ENCODE results near the gene CERS6.
A peak's percentile ranks its signal among the peaks of the same experiment; 100 is the strongest.
"Not testable (repeated sequence)": the region's sequence is repeated elsewhere in the genome, so short reads cannot be mapped to it uniquely, and the experiment has no call there.

Gene CERS6
- 14.1 to 24.9 reads per million in 2 donors for total RNA-seq

- DNase-seq: peak; percentile 28
Measured at GRCh38 chr2:168455645-168456520, at the start of gene CERS6. CERS6 (plus strand) TSS chr2:168456272; CDS start chr2:168456449, 177 bp downstream.

- not testable (repeated sequence) for DNase-seq
Measured at GRCh38 chr2:168412301-168412700, 43.8 kb upstream of the CERS6 start.

GRCh38 chr2:168413101-168413500, 43.0 kb upstream of the CERS6 start:
- DNase-seq: not testable (repeated sequence)

- no peak for DNase-seq
Measured at GRCh38 chr2:168416555-168416954, 39.5 kb upstream of the CERS6 start.

- DNase-seq: no peak
Measured at GRCh38 chr2:168422584-168422983, 33.5 kb upstream of the CERS6 start.

- DNase-seq: no peak
Measured at GRCh38 chr2:168424112-168424951, 31.7 kb upstream of the CERS6 start.

GRCh38 chr2:168424971-168425370, 31.1 kb upstream of the CERS6 start:
- no peak for DNase-seq

- DNase-seq: no peak
Measured at GRCh38 chr2:168426861-168427260, 29.2 kb upstream of the CERS6 start.

- DNase-seq: no peak
Measured at GRCh38 chr2:168427451-168427850, 28.6 kb upstream of the CERS6 start.

GRCh38 chr2:168428431-168428830, 27.6 kb upstream of the CERS6 start:
- no peak for DNase-seq

- DNase-seq: no peak
Measured at GRCh38 chr2:168429988-168430387, 26.1 kb upstream of the CERS6 start.

GRCh38 chr2:168430431-168430830, 25.6 kb upstream of the CERS6 start:
- no peak for DNase-seq

- DNase-seq: no peak
Measured at GRCh38 chr2:168431301-168432024, 24.6 kb upstream of the CERS6 start.

- DNase-seq: no peak
Measured at GRCh38 chr2:168432100-168432499, 24.0 kb upstream of the CERS6 start.

- no peak for DNase-seq
Measured at GRCh38 chr2:168432565-168433186, 23.4 kb upstream of the CERS6 start.

- no peak for DNase-seq
Measured at GRCh38 chr2:168433527-168433926, 22.5 kb upstream of the CERS6 start.

- no peak for DNase-seq
Measured at GRCh38 chr2:168434146-168434545, 21.9 kb upstream of the CERS6 start.

- DNase-seq: no peak
Measured at GRCh38 chr2:168436840-168437239, 19.2 kb upstream of the CERS6 start.

GRCh38 chr2:168438553-168438952, 17.5 kb upstream of the CERS6 start:
- DNase-seq: no peak

- no peak for DNase-seq
Measured at GRCh38 chr2:168439536-168439935, 16.5 kb upstream of the CERS6 start.

GRCh38 chr2:168441214-168441872, 14.7 kb upstream of the CERS6 start:
- DNase-seq: no peak

- DNase-seq: no peak
Measured at GRCh38 chr2:168443818-168444217, 12.3 kb upstream of the CERS6 start.
